HK-2 (cell line): ENCODE data around the gene USP17L20.
"Not testable (repeated sequence)": the region's sequence is repeated elsewhere in the genome, so short reads cannot be mapped to it uniquely, and the experiment has no call there.

Source experiments
- DNase-seq: peaks from one replicate; pipeline ENCODE4 v3.0.0-alpha.2; 2018; ENCODE audit not compliant: unreplicated experiment

USP17L20 gene, protein sequence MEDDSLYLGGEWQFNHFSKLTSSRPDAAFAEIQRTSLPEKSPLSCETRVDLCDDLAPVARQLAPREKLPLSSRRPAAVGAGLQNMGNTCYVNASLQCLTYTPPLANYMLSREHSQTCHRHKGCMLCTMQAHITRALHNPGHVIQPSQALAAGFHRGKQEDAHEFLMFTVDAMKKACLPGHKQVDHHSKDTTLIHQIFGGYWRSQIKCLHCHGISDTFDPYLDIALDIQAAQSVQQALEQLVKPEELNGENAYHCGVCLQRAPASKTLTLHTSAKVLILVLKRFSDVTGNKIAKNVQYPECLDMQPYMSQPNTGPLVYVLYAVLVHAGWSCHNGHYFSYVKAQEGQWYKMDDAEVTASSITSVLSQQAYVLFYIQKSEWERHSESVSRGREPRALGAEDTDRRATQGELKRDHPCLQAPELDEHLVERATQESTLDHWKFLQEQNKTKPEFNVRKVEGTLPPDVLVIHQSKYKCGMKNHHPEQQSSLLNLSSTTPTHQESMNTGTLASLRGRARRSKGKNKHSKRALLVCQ

DNA sequence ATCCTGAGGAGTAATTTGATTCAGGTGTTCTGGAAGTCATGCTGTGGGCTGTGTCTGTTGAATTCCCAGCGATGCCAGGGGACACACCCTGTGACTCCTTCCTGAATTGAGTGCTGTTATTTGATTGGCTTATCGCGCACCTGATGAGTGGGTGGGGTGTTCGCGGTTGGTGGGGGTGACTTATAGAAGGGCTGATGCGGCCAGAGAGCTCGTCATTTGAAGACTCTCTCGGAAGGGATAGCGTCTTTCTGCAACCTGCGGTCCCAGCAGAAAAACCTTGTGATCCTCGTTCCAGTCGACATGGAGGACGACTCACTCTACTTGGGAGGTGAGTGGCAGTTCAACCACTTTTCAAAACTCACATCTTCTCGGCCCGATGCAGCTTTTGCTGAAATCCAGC, at the start of gene USP17L20:
USP17L20 (plus strand) TSS at position 301 of the 400 bp plus-strand sequence; CDS start at position 301, 0 bp downstream.
- not testable (repeated sequence) for DNase-seq

DNA sequence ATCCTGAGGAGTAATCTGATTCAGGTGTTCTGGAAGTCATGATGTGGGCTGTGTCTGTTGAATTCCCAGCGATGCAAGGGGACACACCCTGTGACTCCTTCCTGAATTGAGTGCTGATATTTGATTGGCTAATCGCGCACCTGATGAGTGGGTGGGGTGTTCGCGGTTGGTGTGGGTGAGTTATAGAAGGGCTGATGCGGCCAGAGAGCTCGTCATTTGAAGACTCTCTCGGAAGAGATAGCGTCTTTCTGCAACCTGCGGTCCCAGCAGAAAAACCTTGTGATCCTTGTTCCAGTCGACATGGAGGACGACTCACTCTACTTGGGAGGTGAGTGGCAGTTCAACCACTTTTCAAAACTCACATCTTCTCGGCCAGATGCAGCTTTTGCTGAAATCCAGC, 47.6 kb upstream of the USP17L20 start, which contains the start of gene USP17L10:
USP17L10 (plus strand) TSS at position 301 of the 400 bp plus-strand sequence; CDS start at position 301, 0 bp downstream.
- DNase-seq, result not testable (repeated sequence)

DNA sequence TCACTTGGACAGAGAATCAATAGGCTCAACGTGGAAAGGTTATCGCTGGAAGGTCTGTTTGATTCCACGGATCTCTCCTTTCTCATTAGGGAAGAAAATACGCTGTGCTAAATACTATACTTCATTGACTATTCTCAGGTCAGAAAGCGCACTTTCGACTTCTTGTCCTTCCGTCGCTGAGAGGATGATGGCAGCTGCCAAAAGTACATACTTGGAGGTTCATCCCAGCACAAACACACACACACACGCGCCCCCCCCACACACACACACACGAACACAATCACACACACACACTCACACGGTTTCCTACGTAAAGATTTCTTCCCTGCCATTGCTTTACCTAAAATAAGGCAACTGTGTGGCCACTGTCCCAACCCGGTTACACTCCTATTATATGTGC, 43.2 kb upstream of the USP17L20 start:
- DNase-seq, result not testable (repeated sequence)

- not testable (repeated sequence) for DNase-seq
Observed at GRCh38 chr4:9215105-9215504, 42.8 kb upstream of the USP17L20 start, which contains the start of gene USP17L11. USP17L11 (plus strand) TSS chr4:9215405; CDS start chr4:9215405, 0 bp downstream.

DNA sequence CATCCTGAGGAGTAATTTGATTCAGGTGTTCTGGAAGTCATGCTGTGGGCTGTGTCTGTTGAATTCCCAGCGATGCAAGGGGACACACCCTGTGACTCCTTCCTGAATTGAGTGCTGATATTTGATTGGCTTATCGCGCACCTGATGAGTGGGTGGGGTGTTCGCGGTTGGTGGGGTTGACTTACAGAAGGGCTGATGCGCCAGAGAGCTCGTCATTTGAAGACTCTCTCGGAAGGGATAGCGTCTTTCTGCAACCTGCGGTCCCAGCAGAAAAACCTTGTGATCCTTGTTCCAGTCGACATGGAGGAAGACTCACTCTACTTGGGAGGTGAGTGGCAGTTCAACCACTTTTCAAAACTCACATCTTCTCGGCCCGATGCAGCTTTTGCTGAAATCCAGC, 38.1 kb upstream of the USP17L20 start, which contains the start of gene USP17L12:
USP17L12 (plus strand) TSS at position 301 of the 400 bp plus-strand sequence; CDS start at position 301, 0 bp downstream.
- DNase-seq, result not testable (repeated sequence)

DNA sequence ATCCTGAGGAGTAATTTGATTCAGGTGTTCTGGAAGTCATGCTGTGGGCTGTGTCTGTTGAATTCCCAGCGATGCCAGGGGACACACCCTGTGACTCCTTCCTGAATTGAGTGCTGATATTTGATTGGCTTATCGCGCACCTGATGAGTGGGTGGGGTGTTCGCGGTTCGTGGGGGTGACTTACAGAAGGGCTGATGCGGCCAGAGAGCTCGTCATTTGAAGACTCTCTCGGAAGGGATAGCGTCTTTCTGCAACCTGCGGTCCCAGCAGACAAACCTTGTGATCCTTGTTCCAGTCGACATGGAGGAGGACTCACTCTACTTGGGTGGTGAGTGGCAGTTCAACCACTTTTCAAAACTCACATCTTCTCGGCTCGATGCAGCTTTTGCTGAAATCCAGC, 33.3 kb upstream of the USP17L20 start, which contains the start of gene USP17L13:
USP17L13 (plus strand) TSS at position 301 of the 400 bp plus-strand sequence; CDS start at position 301, 0 bp downstream.
- DNase-seq, result not testable (repeated sequence)

GRCh38 chr4:9230249-9230648, 27.7 kb upstream of the USP17L20 start:
- DNase-seq, result not testable (repeated sequence)

GRCh38 chr4:9234085-9234484, 23.8 kb upstream of the USP17L20 start, which contains the start of gene USP17L15:
USP17L15 (plus strand) TSS chr4:9234385; CDS start chr4:9234385, 0 bp downstream.
- DNase-seq, result not testable (repeated sequence)

DNA sequence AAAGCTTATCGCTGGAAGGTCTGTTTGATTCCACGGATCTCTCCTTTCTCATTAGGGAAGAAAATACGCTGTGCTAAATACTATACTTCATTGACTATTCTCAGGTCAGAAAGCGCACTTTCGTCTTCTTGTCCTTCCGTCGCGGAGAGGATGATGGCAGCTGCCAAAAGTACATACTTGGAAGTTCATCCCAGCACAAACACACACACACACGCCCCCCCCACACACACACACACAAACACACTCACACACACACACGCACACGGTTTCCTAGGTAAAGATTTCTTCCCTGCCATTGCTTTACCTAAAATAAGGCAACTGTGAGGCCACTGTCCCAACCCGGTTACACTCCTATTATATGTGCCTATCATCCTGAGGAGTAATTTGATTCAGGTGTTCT, 19.5 kb upstream of the USP17L20 start:
- DNase-seq, result not testable (repeated sequence)

DNA sequence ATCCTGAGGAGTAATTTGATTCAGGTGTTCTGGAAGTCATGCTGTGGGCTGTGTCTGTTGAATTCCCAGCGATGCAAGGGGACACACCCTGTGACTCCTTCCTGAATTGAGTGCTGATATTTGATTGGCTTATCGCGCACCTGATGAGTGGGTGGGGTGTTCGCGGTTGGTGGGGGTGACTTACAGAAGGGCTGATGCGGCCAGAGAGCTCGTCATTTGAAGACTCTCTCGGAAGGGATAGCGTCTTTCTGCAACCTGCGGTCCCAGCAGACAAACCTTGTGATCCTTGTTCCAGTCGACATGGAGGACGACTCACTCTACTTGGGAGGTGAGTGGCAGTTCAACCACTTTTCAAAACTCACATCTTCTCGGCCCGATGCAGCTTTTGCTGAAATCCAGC, 14.3 kb upstream of the USP17L20 start, which contains the start of gene USP17L17:
USP17L17 (plus strand) TSS at position 301 of the 400 bp plus-strand sequence; CDS start at position 301, 0 bp downstream.
- not testable (repeated sequence) for DNase-seq

- DNase-seq, result not testable (repeated sequence)
Observed at GRCh38 chr4:9247953-9248680, 9.8 kb upstream of the USP17L20 start, which contains the start of gene USP17L18. USP17L18 (plus strand) TSS chr4:9248630; CDS start chr4:9248630, 0 bp downstream.

DNA sequence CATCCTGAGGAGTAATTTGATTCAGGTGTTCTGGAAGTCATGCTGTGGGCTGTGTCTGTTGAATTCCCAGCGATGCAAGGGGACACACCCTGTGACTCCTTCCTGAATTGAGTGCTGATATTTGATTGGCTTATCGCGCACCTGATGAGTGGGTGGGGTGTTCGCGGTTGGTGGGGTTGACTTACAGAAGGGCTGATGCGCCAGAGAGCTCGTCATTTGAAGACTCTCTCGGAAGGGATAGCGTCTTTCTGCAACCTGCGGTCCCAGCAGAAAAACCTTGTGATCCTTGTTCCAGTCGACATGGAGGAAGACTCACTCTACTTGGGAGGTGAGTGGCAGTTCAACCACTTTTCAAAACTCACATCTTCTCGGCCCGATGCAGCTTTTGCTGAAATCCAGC, 4.8 kb upstream of the USP17L20 start, which contains the start of gene USP17L19:
USP17L19 (plus strand) TSS at position 301 of the 400 bp plus-strand sequence; CDS start at position 301, 0 bp downstream.
- DNase-seq, result not testable (repeated sequence)

DNA sequence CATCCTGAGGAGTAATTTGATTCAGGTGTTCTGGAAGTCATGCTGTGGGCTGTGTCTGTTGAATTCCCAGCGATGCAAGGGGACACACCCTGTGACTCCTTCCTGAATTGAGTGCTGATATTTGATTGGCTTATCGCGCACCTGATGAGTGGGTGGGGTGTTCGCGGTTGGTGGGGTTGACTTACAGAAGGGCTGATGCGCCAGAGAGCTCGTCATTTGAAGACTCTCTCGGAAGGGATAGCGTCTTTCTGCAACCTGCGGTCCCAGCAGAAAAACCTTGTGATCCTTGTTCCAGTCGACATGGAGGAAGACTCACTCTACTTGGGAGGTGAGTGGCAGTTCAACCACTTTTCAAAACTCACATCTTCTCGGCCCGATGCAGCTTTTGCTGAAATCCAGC, 4.6 kb downstream of the USP17L20 start, which contains the start of gene USP17L21:
USP17L21 (plus strand) TSS at position 301 of the 400 bp plus-strand sequence; CDS start at position 301, 0 bp downstream.
- not testable (repeated sequence) for DNase-seq

- not testable (repeated sequence) for DNase-seq
Observed at GRCh38 chr4:9267319-9267718, 9.4 kb downstream of the USP17L20 start, which contains the start of gene USP17L22. USP17L22 (plus strand) TSS chr4:9267619; CDS start chr4:9267619, 0 bp downstream.

- not testable (repeated sequence) for DNase-seq
Observed at GRCh38 chr4:9271719-9272118, 13.8 kb downstream of the USP17L20 start.
